HG02981 (cell line): Measurements from ENCODE around the gene MNAT1.
A peak's percentile ranks its signal among the peaks of the same experiment; 100 is the strongest.
"Not testable (repeated sequence)": the region's sequence is repeated elsewhere in the genome, so short reads cannot be mapped to it uniquely, and the experiment has no call there.

Source experiments
- ATAC-seq: cut with Tn5 transposase; IDR thresholded peaks from one replicate; pipeline ENCODE4 v1.9.1; 2021; ENCODE audit warnings: mild to moderate bottlenecking, moderate library complexity; ENCODE audit not compliant: unreplicated experiment

Gene MNAT1

GRCh38 chr14:60734465-60735242, at the start of gene MNAT1:
Gene MNAT1 (plus strand): TSS chr14:60734761. CDS start chr14:60734863, 102 bp downstream.
- ATAC-seq, result peak; percentile 97

GRCh38 chr14:60686865-60687264, 47.7 kb upstream of the MNAT1 start:
- no peak for ATAC-seq

GRCh38 chr14:60691383-60692113, 43.0 kb upstream of the MNAT1 start:
- ATAC-seq, result no peak

- ATAC-seq, result no peak
Observed at GRCh38 chr14:60695327-60695726, 39.2 kb upstream of the MNAT1 start.

GRCh38 chr14:60700598-60700997, 34.0 kb upstream of the MNAT1 start:
- ATAC-seq, result no peak

- ATAC-seq, result no peak
Observed at GRCh38 chr14:60705100-60705499, 29.5 kb upstream of the MNAT1 start.

- no peak for ATAC-seq
Observed at GRCh38 chr14:60707858-60708257, 26.7 kb upstream of the MNAT1 start.

GRCh38 chr14:60710494-60710893, 24.1 kb upstream of the MNAT1 start:
- no peak for ATAC-seq

GRCh38 chr14:60713513-60713912, 21.0 kb upstream of the MNAT1 start:
- no peak for ATAC-seq

- ATAC-seq, result no peak
Observed at GRCh38 chr14:60720391-60720790, 14.2 kb upstream of the MNAT1 start.

GRCh38 chr14:60720962-60721325, 13.6 kb upstream of the MNAT1 start:
- no peak for ATAC-seq

GRCh38 chr14:60721326-60722106, 13.0 kb upstream of the MNAT1 start:
- ATAC-seq, result no peak

- ATAC-seq, result no peak
Observed at GRCh38 chr14:60722107-60722356, 12.5 kb upstream of the MNAT1 start.

GRCh38 chr14:60722357-60723115, 12.0 kb upstream of the MNAT1 start:
- peak; percentile 34 for ATAC-seq

- peak; percentile 45 for ATAC-seq
Observed at GRCh38 chr14:60723116-60723906, 11.2 kb upstream of the MNAT1 start.

GRCh38 chr14:60723907-60724618, 10.5 kb upstream of the MNAT1 start, which contains the start of gene SIX4:
Gene SIX4 (minus strand): TSS chr14:60724351. CDS start chr14:60724074, 277 bp downstream.
- peak; percentile 54 for ATAC-seq

- not testable (repeated sequence) for ATAC-seq
Observed at GRCh38 chr14:60731291-60731690, 3.3 kb upstream of the MNAT1 start.

- no peak for ATAC-seq
Observed at GRCh38 chr14:60732840-60733483, 1.6 kb upstream of the MNAT1 start.

- no peak for ATAC-seq
Observed at GRCh38 chr14:60735416-60735815, 855 bp downstream of the MNAT1 start.
